Endothelial cell (in vitro differentiated cells): Measurements from ENCODE around the gene MED15. TPM values are rescaled to one million over a fixed set of nuclear protein-coding genes. Genes with fewer than 3 reads are reported as not detected.
"Not testable (repeated sequence)": the region's sequence is repeated elsewhere in the genome, so short reads cannot be mapped to it uniquely, and the experiment has no call there.

ENCODE experiments used
- DNase-seq: peaks from one replicate; pipeline ENCODE4 v3.0.0; 2021; ENCODE audit warnings: low spot score
- H3K27ac Mint-ChIP-seq: one replicate; pipeline ENCODE4 v1.8.0; 2021; ENCODE audit warnings: mixed read lengths, inconsistent platforms; ENCODE audit not compliant: unreplicated experiment
- H3K27me3 Mint-ChIP-seq: one replicate; pipeline ENCODE4 v1.8.0; 2021; ENCODE audit warnings: mild to moderate bottlenecking, moderate library complexity, mixed read lengths, inconsistent platforms; ENCODE audit not compliant: unreplicated experiment
- H3K36me3 Mint-ChIP-seq: one replicate; pipeline ENCODE4 v1.8.0; 2021; ENCODE audit warnings: mild to moderate bottlenecking, low read depth, mixed read lengths, inconsistent platforms; ENCODE audit not compliant: unreplicated experiment
- H3K4me1 Mint-ChIP-seq: one replicate; pipeline ENCODE4 v1.8.0; 2021; ENCODE audit warnings: mild to moderate bottlenecking, mixed read lengths, inconsistent platforms; ENCODE audit not compliant: unreplicated experiment
- H3K4me3 Mint-ChIP-seq: one replicate; pipeline ENCODE4 v1.8.0; 2021; ENCODE audit warnings: mild to moderate bottlenecking, mixed read lengths, inconsistent platforms; ENCODE audit not compliant: unreplicated experiment
- H3K9me3 Mint-ChIP-seq: one replicate; pipeline ENCODE4 v1.8.0; 2021; ENCODE audit warnings: mixed read lengths, inconsistent platforms; ENCODE audit not compliant: unreplicated experiment
- total RNA-seq: library from RNA; stranded (reverse); fragmentation: NEBNext Ultra II Directional; extraction: Animal tissue kit (Norgen Biotek cat#: 25700); gene quantifications from one replicate; pipeline ENCODE4 v1.2.1, GENCODE V29; 2021; ENCODE audit not compliant: unreplicated experiment
- TF ChIP-seq, protein P1 (sequence below): fragments of 200-600 bp; sonication (generic); IDR thresholded peaks from one replicate; pipeline ENCODE4 v1.5.0; 2021; ENCODE audit warnings: antibody characterized with exemption; ENCODE audit not compliant: unreplicated experiment

Gene MED15
- total RNA-seq, 1 donor from 2014 or later = 165 TPM

- H3K27me3 Mint-ChIP-seq = peaks cover 13% of the 10 kb centered on the region
- no peak for DNase-seq
- peak overlapping the region; percentile 98 for H3K4me3 Mint-ChIP-seq
- peaks cover 44% of the 10 kb centered on the region for H3K4me1 Mint-ChIP-seq
- peaks cover 4% of the 10 kb centered on the region for H3K36me3 Mint-ChIP-seq
- TF ChIP-seq, protein P1, sequence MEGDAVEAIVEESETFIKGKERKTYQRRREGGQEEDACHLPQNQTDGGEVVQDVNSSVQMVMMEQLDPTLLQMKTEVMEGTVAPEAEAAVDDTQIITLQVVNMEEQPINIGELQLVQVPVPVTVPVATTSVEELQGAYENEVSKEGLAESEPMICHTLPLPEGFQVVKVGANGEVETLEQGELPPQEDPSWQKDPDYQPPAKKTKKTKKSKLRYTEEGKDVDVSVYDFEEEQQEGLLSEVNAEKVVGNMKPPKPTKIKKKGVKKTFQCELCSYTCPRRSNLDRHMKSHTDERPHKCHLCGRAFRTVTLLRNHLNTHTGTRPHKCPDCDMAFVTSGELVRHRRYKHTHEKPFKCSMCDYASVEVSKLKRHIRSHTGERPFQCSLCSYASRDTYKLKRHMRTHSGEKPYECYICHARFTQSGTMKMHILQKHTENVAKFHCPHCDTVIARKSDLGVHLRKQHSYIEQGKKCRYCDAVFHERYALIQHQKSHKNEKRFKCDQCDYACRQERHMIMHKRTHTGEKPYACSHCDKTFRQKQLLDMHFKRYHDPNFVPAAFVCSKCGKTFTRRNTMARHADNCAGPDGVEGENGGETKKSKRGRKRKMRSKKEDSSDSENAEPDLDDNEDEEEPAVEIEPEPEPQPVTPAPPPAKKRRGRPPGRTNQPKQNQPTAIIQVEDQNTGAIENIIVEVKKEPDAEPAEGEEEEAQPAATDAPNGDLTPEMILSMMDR = no peak
- peak overlapping the region; percentile 99 for H3K27ac Mint-ChIP-seq
- H3K9me3 Mint-ChIP-seq = no peaks in the 10 kb centered on the region
Observed at GRCh38 chr22:20506543-20507252, 712 bp upstream of the MED15 start.

- DNase-seq = peak; percentile 28
- peaks cover 50% of the 10 kb centered on the region for H3K4me1 Mint-ChIP-seq
- not testable (repeated sequence) for H3K9me3 Mint-ChIP-seq
Observed at GRCh38 chr22:20508067-20508755, 801 bp downstream of the MED15 start.

GRCh38 chr22:20508815-20509271 is 1.4 kb downstream of the MED15 start:
- H3K9me3 Mint-ChIP-seq = no peaks in the 10 kb centered on the region
- H3K4me1 Mint-ChIP-seq = peaks cover 50% of the 10 kb centered on the region
- H3K4me3 Mint-ChIP-seq = peak overlapping the region; percentile 98
- DNase-seq = no peak
- peaks cover 4% of the 10 kb centered on the region for H3K36me3 Mint-ChIP-seq
- H3K27ac Mint-ChIP-seq = peak overlapping the region; percentile 99
- TF ChIP-seq, protein P1 = no peak
- peaks cover 13% of the 10 kb centered on the region for H3K27me3 Mint-ChIP-seq

More at GRCh38 chr22:20508067-20508755, 801 bp downstream of the MED15 start:
- Mint-ChIP-seq H3K27me3 (peaks cover 13% of the 10 kb centered on the region), H3K27ac (peak overlapping the region; percentile 99), H3K4me3 (peak overlapping the region; percentile 98)
- not testable (repeated sequence) for H3K36me3 Mint-ChIP-seq

DNA sequence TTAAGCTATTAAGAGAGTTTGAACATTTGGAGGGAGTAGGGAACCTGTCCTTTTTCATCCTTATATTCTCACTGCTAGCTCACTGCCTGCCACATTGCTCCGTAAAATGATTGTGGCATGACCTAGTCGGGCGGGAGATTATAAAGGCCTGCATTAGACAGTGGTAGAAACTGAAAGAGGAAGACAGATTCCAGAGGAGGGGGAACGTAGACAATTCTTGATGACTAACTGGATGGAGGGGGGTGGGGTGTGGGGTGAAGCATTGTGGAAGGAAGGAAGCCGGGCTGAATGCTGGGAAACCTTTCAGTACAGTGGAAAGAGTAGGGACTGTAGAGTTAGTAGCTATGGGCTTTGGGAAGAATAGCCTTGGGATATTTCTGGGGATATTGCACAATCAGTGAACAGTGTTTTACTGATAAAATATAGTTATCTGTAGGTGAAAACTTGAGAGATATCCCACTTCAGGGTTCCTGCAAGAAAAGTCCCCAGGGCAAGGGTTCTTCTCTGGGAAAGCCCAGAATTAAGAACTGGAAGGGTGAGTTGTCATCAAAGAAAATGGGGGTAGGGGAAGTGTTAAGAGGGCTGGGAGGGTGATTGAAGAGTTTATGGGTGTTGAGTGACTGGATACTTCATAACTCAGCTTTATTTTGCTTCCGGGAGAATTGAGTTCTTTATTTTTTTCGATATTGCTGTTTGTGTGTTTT is 2.1 kb downstream of the MED15 start:
- Mint-ChIP-seq H3K27ac (peak overlapping the region; percentile 99), H3K4me1 (peaks cover 50% of the 10 kb centered on the region), H3K9me3 (no peaks in the 10 kb centered on the region), H3K27me3 (peaks cover 13% of the 10 kb centered on the region), H3K4me3 (peak overlapping the region; percentile 98), H3K36me3 (peaks cover 9% of the 10 kb centered on the region)
- peak; percentile 62 for DNase-seq
- TF ChIP-seq, protein P1 = no peak

DNA sequence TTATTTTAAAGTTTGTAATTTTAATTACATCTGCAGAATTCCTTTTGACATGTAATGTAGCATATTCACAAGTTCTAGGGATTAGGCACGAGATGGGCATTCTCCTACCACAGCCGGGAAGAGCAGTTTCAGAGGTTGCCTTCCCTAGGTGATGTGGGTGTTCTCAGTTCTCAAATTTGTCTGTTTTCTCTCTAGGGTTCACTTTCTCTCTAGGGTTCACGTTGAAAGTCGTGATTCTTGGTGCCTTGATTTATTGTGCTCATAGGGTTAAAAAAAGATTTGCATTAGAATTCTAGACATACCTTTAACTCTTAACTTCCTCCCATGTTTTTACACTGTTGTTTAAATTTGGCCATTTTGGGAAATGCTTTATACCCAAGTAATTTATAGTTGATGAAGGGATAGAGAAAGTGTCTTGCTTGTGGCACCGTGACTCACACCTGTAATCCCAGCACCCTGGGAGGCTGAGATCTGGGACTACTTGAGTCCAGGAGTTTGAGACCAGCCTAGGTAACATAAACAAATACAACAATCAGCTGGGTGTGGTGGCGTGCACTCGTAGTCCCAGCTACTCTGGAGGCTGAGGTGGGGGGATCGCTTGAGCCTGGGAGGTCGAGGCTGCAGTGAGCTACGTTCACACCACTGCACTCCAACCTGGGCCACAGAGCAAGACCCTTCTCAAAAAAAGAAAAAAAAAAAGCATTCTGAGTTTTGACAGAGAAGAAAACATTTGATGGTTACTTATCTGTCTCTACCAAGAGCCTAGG is 3.6 kb downstream of the MED15 start:
- Mint-ChIP-seq H3K27me3 (peaks cover 13% of the 10 kb centered on the region), H3K4me3 (peak overlapping the region; percentile 31), H3K9me3 (no peaks in the 10 kb centered on the region), H3K27ac (peak overlapping the region; percentile 99), H3K36me3 (peaks cover 10% of the 10 kb centered on the region), H3K4me1 (peaks cover 50% of the 10 kb centered on the region)
- TF ChIP-seq, protein P1 = no peak
- no peak for DNase-seq
